ENCODE results near the gene TRIO.

Gene TRIO

GRCh38 chr5:14417276-14417730, 274.2 kb downstream of the TRIO start:
- TF ChIP-seq EZH2phosphoT487 (IDR thresholded peaks at IDR 0.05; ENCODE audit: borderline replicate concordance, low read length) = no peak
- no peak for TF ChIP-seq CTCF (IDR thresholded peaks at IDR 0.05; ENCODE audit: low read depth, low read length, poor library complexity, severe bottlenecking)
- no peaks in the 10 kb centered on the region for H3F3A ChIP-seq (ENCODE audit: control insufficient read depth, insufficient read depth)

GRCh38 chr5:14417792-14418765, 274.9 kb downstream of the TRIO start:
- H3K27ac ChIP-seq (ENCODE audit: low read depth, low read length) = no peak overlapping the region
- H3K9me3 ChIP-seq (ENCODE audit: control insufficient read depth, insufficient read depth, low read length) = no peaks in the 10 kb centered on the region
- TF ChIP-seq EZH2phosphoT487 (IDR thresholded peaks at IDR 0.05; ENCODE audit: borderline replicate concordance, low read length) (no peak), CTCF (IDR thresholded peaks at IDR 0.05; ENCODE audit: low read depth, low read length, poor library complexity, severe bottlenecking) (no peak)
- no peak overlapping the region for H3K4me3 ChIP-seq (ENCODE audit: low read length)
- H3K79me2 ChIP-seq (ENCODE audit: control insufficient read depth, low read length) = no peaks in the 10 kb centered on the region
- H4K20me1 ChIP-seq (ENCODE audit: control insufficient read depth, insufficient read depth, low read depth, low read length) = no peaks in the 10 kb centered on the region
- no peaks in the 10 kb centered on the region for H3K27me3 ChIP-seq (ENCODE audit: control insufficient read depth, low read length)
- no peaks in the 10 kb centered on the region for H3K9me2 ChIP-seq (replicated peaks; ENCODE audit: control insufficient read depth, low read length)
- no peak overlapping the region for H3K4me2 ChIP-seq (ENCODE audit: low read length)
- H3K36me3 ChIP-seq (ENCODE audit: control insufficient read depth, low read length) = peaks cover 9% of the 10 kb centered on the region; the same call in 1 of the 2 replicates
- no peaks in the 10 kb centered on the region for H3K4me1 ChIP-seq (ENCODE audit: control insufficient read depth, low read length)
- no peaks in the 10 kb centered on the region for H3F3A ChIP-seq (ENCODE audit: control insufficient read depth, insufficient read depth)

More at GRCh38 chr5:14417276-14417730, 274.2 kb downstream of the TRIO start:
- no peaks in the 10 kb centered on the region for H3K79me2 ChIP-seq (ENCODE audit: control insufficient read depth, low read length)
- no peak overlapping the region for H3K4me3 ChIP-seq (ENCODE audit: low read length)
- H3K36me3 ChIP-seq (ENCODE audit: control insufficient read depth, low read length) = peaks cover 9% of the 10 kb centered on the region; the same call in 1 of the 2 replicates
- no peaks in the 10 kb centered on the region for H4K20me1 ChIP-seq (ENCODE audit: control insufficient read depth, insufficient read depth, low read depth, low read length)
- H3K27me3 ChIP-seq (ENCODE audit: control insufficient read depth, low read length) = no peaks in the 10 kb centered on the region
- H3K4me1 ChIP-seq (ENCODE audit: control insufficient read depth, low read length) = no peaks in the 10 kb centered on the region
- no peaks in the 10 kb centered on the region for H3K9me2 ChIP-seq (replicated peaks; ENCODE audit: control insufficient read depth, low read length)
- no peaks in the 10 kb centered on the region for H3K9me3 ChIP-seq (ENCODE audit: control insufficient read depth, insufficient read depth, low read length)
- H3K27ac ChIP-seq (ENCODE audit: low read depth, low read length) = no peak overlapping the region
- H3K4me2 ChIP-seq (ENCODE audit: low read length) = no peak overlapping the region

- peaks cover 9% of the 10 kb centered on the region; the same call in 1 of the 2 replicates for H3K36me3 ChIP-seq (ENCODE audit: control insufficient read depth, low read length)
- H3K4me1 ChIP-seq (ENCODE audit: control insufficient read depth, low read length) = no peaks in the 10 kb centered on the region
- TF ChIP-seq EZH2phosphoT487 (IDR thresholded peaks at IDR 0.05; ENCODE audit: borderline replicate concordance, low read length) (no peak), CTCF (IDR thresholded peaks at IDR 0.05; ENCODE audit: low read depth, low read length, poor library complexity, severe bottlenecking) (no peak)
- H3K4me2 ChIP-seq (ENCODE audit: low read length) = no peak overlapping the region
- H3K9me3 ChIP-seq (ENCODE audit: control insufficient read depth, insufficient read depth, low read length) = no peaks in the 10 kb centered on the region
- H3K27ac ChIP-seq (ENCODE audit: low read depth, low read length) = no peak overlapping the region
- no peaks in the 10 kb centered on the region for H3K9me2 ChIP-seq (replicated peaks; ENCODE audit: control insufficient read depth, low read length)
- H3K79me2 ChIP-seq (ENCODE audit: control insufficient read depth, low read length) = no peaks in the 10 kb centered on the region
- H4K20me1 ChIP-seq (ENCODE audit: control insufficient read depth, insufficient read depth, low read depth, low read length) = no peaks in the 10 kb centered on the region
- no peak overlapping the region for H3K4me3 ChIP-seq (ENCODE audit: low read length)
- H3F3A ChIP-seq (ENCODE audit: control insufficient read depth, insufficient read depth) = no peaks in the 10 kb centered on the region
- no peaks in the 10 kb centered on the region for H3K27me3 ChIP-seq (ENCODE audit: control insufficient read depth, low read length)
These were observed 276.5 kb downstream of the TRIO start for GRCh38 chr5:14419686-14420085.
